ACC112 (cell line): Measurements from ENCODE around the gene E2F6.

ENCODE experiments used
- H2AFZ ChIP-seq: fragments of 200-600 bp; sonication (generic); one replicate; pipeline ENCODE4 v1.6.0; 2017; ENCODE audit warnings: antibody characterized with exemption, low read length; ENCODE audit not compliant: unreplicated experiment
- H3K27ac ChIP-seq: fragments of 200-600 bp; sonication (generic); 2 replicates; pipeline ENCODE4 v1.5.1; 2014; ENCODE audit warnings: low read depth, mild to moderate bottlenecking, antibody characterized with exemption, low read length, moderate library complexity
- H3K27me3 ChIP-seq: fragments of 200-600 bp; sonication (generic); 2 replicates; pipeline ENCODE4 v1.6.1; 2014; ENCODE audit warnings: mild to moderate bottlenecking, antibody characterized with exemption, low read length, moderate library complexity, mixed read lengths; ENCODE audit not compliant: insufficient read depth
- H3K36me3 ChIP-seq: fragments of 200-600 bp; sonication (generic); 2 replicates; pipeline ENCODE4 v1.6.1; 2016; ENCODE audit warnings: mild to moderate bottlenecking, antibody characterized with exemption, low read length, moderate library complexity, mixed read lengths; ENCODE audit not compliant: insufficient read depth
- H3K4me1 ChIP-seq: fragments of 200-600 bp; sonication (generic); one replicate; pipeline ENCODE4 v1.6.1; 2016; ENCODE audit warnings: low read length, mixed read lengths; ENCODE audit not compliant: insufficient read depth, unreplicated experiment, control insufficient read depth
- H3K4me3 ChIP-seq: fragments of 200-600 bp; sonication (generic); 2 replicates; pipeline ENCODE4 v1.5.1; 2014; ENCODE audit warnings: mild to moderate bottlenecking, low read depth, low read length
- H3K79me2 ChIP-seq: fragments of 200-600 bp; sonication (generic); one replicate; pipeline ENCODE4 v1.6.0; 2016; ENCODE audit warnings: low read length; ENCODE audit not compliant: control insufficient read depth, unreplicated experiment, insufficient read depth

Gene E2F6

DNA sequence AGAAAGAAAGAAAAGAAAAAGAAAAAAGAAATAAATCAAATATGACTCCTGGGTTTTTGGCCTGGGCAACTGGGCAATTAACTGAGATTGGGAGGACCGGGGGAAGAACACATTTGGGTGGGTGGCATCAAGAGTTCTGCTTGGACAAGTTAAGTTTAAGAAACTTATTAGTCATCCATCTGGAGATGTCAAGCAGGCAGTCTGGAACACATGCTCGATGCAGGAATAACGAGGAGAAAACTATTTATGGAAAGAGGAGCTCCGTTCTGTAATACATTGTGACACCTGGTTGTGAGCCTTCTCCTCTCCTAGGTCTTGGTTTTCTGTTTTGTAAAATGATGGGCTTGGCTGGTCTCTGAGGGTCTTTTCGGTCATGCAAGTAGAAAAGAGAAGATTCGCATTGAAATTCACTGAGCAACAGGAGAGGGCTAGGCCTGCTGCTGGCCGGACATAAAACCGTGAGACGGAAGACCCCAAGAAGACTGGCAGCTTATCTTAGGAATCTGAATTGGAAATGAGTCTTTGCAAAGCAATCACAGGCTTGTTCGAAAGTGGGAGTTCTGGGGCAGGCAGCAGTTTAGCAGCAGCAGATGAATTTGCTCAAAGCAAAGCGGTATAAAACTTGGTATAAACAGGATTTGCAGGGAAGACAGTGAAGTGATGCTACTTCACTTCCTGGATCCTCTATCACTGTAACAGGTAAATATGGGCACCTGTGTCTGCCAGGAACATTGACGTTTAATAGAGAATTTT lies 51.4 kb downstream of the E2F6 start:
- no peaks in the 10 kb centered on the region for H3K79me2 ChIP-seq
- no peak overlapping the region for H2AFZ ChIP-seq
- H3K4me1 ChIP-seq = peaks cover 3% of the 10 kb centered on the region
- no peaks in the 10 kb centered on the region for H3K27me3 ChIP-seq
- H3K36me3 ChIP-seq = peaks cover 4% of the 10 kb centered on the region; the same call in 1 of the 2 replicates
- no peak overlapping the region for H3K27ac ChIP-seq
- no peak overlapping the region for H3K4me3 ChIP-seq

DNA sequence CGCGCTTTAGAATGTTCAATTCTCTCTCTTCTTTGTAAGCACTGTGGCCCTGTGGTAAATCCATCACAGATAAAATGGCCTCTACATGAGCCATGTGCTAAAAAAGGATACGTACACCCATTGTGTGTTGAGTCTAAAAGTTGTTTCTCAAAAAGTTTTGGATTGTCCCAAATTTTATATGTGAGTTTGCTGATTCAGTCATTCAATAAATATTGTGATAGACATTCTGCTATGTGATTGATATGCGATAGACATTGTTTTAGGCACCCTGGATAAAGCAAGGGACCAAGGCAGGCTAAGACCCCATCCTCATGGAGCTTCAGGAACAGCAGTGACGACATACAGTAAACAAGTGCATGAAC lies 53.5 kb downstream of the E2F6 start:
- peak overlapping the region; percentile 71; the same call in 1 of the 2 replicates for H3K4me3 ChIP-seq
- H3K27me3 ChIP-seq = no peaks in the 10 kb centered on the region
- no peaks in the 10 kb centered on the region for H3K79me2 ChIP-seq
- H3K36me3 ChIP-seq = no peaks in the 10 kb centered on the region
- H3K4me1 ChIP-seq = peaks cover 3% of the 10 kb centered on the region
- H3K27ac ChIP-seq = no peak overlapping the region
- H2AFZ ChIP-seq = peak overlapping the region; percentile 82

- Histone ChIP-seq H3K79me2 (no peaks in the 10 kb centered on the region), H3K4me1 (peaks cover 3% of the 10 kb centered on the region), H3K27ac (no peak overlapping the region), H3K27me3 (no peaks in the 10 kb centered on the region), H3K4me3 (peak overlapping the region; percentile 71), H3K36me3 (no peaks in the 10 kb centered on the region), H2AFZ (peak overlapping the region; percentile 82)
Observed at GRCh38 chr2:11411768-11412448, 54.1 kb downstream of the E2F6 start.

GRCh38 chr2:11411244-11411643 lies 54.7 kb downstream of the E2F6 start:
- Histone ChIP-seq H3K27ac (no peak overlapping the region), H2AFZ (peak overlapping the region; percentile 82), H3K79me2 (no peaks in the 10 kb centered on the region), H3K4me1 (peaks cover 7% of the 10 kb centered on the region), H3K36me3 (no peaks in the 10 kb centered on the region), H3K27me3 (no peaks in the 10 kb centered on the region), H3K4me3 (peak overlapping the region; percentile 71; the same call in 1 of the 2 replicates)

GRCh38 chr2:11410101-11410500 lies 55.9 kb downstream of the E2F6 start:
- Histone ChIP-seq H3K79me2 (no peaks in the 10 kb centered on the region), H3K27me3 (no peaks in the 10 kb centered on the region), H3K4me1 (peaks cover 7% of the 10 kb centered on the region), H2AFZ (no peak overlapping the region), H3K36me3 (no peaks in the 10 kb centered on the region), H3K27ac (no peak overlapping the region), H3K4me3 (no peak overlapping the region)

GRCh38 chr2:11409572-11409959 lies 56.4 kb downstream of the E2F6 start:
- no peaks in the 10 kb centered on the region for H3K79me2 ChIP-seq
- H3K4me1 ChIP-seq = peaks cover 7% of the 10 kb centered on the region
- H3K36me3 ChIP-seq = no peaks in the 10 kb centered on the region
- no peaks in the 10 kb centered on the region for H3K27me3 ChIP-seq
- no peak overlapping the region for H3K4me3 ChIP-seq
- no peak overlapping the region for H2AFZ ChIP-seq
- H3K27ac ChIP-seq = no peak overlapping the region

GRCh38 chr2:11408959-11409571 lies 56.9 kb downstream of the E2F6 start:
- H3K4me1 ChIP-seq = peaks cover 8% of the 10 kb centered on the region
- H3K27ac ChIP-seq = no peak overlapping the region
- no peak overlapping the region for H3K4me3 ChIP-seq
- H3K27me3 ChIP-seq = no peaks in the 10 kb centered on the region
- H3K79me2 ChIP-seq = no peaks in the 10 kb centered on the region
- no peaks in the 10 kb centered on the region for H3K36me3 ChIP-seq
- H2AFZ ChIP-seq = no peak overlapping the region

GRCh38 chr2:11407413-11407812 lies 58.5 kb downstream of the E2F6 start:
- H3K27ac ChIP-seq = no peak overlapping the region
- H3K27me3 ChIP-seq = no peaks in the 10 kb centered on the region
- no peaks in the 10 kb centered on the region for H3K36me3 ChIP-seq
- no peaks in the 10 kb centered on the region for H3K79me2 ChIP-seq
- H2AFZ ChIP-seq = peak overlapping the region; percentile 46
- no peak overlapping the region for H3K4me3 ChIP-seq
- H3K4me1 ChIP-seq = peaks cover 11% of the 10 kb centered on the region

- H3K4me1 ChIP-seq = peaks cover 11% of the 10 kb centered on the region
- no peaks in the 10 kb centered on the region for H3K79me2 ChIP-seq
- H2AFZ ChIP-seq = peak overlapping the region; percentile 46
- H3K27me3 ChIP-seq = no peaks in the 10 kb centered on the region
- H3K4me3 ChIP-seq = no peak overlapping the region
- no peak overlapping the region for H3K27ac ChIP-seq
- H3K36me3 ChIP-seq = no peaks in the 10 kb centered on the region
Observed at GRCh38 chr2:11406958-11407381, 59.0 kb downstream of the E2F6 start.

DNA sequence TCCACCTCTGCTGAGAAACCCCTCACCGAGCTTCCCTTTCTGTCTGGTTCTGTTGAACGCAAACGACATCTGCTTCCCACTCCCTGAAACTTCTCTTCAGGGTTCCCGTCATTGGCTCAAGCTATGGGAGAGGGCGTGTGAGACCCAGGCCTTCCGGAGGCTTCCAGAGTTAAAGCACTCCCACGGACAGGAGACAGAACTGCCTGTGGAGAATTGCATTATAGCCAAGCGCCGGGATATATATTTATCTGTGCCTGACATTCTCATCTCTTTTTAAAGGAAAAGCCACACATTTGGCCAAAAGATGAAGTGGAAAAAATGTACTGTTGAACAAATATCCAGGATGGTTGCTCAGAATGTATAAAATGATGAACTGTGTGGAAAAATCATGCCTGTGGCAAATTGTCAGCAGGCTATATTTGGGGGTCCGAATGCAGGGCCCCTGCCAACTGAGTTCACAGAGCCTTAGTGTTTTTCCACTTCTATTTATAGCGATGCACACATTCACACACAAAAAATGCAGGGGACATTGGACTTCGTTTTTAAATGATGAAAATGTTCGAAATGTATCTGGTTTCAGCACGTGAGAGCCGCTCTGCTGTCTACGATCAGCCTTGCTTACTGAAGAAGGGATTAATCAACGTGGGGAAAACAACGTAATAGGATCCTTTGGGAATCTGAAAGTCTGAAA lies 59.5 kb downstream of the E2F6 start:
- H3K27me3 ChIP-seq = no peaks in the 10 kb centered on the region
- no peak overlapping the region for H3K27ac ChIP-seq
- H2AFZ ChIP-seq = peak overlapping the region; percentile 46
- H3K36me3 ChIP-seq = no peaks in the 10 kb centered on the region
- H3K4me1 ChIP-seq = peaks cover 9% of the 10 kb centered on the region
- no peaks in the 10 kb centered on the region for H3K79me2 ChIP-seq
- no peak overlapping the region for H3K4me3 ChIP-seq
